WTC11 (cell line): Measurements from ENCODE around the gene KRTAP10-3.

Experiments used
- ATF1 ChIP-seq: sonication (generic); formaldehyde crosslinking; IDR thresholded peaks from 2 replicates; pipeline ENCODE4 v1.8.1; 2023; ENCODE audit warnings: mild to moderate bottlenecking, moderate library complexity, missing genetic modification reagents
- CTCF ChIP-seq: fragments of 200-600 bp; IDR thresholded peaks from 2 replicates; pipeline ENCODE4 v1.8.0; 2022; ENCODE audit warnings: antibody characterized with exemption

- TF ChIP-seq CTCF, result no peak
- no peak for TF ChIP-seq ATF1 (CRISPR knock-in tag)
Measured at GRCh38 chr21:44592446-44593311, 34.1 kb upstream of the KRTAP10-3 start, which contains the start of gene KRTAP10-6.
